ENCODE measurements around the gene KIAA1217. TPM values are rescaled to one million over a fixed set of nuclear protein-coding genes. Genes with fewer than 3 reads are reported as not detected.

Gene KIAA1217
- total and polyA plus RNA-seq, 9 of the 15 experiments (the other 6 are each of a cell fraction or from before 2014, with no cell fraction given), result 0.04 TPM; not detected in 8

DNA sequence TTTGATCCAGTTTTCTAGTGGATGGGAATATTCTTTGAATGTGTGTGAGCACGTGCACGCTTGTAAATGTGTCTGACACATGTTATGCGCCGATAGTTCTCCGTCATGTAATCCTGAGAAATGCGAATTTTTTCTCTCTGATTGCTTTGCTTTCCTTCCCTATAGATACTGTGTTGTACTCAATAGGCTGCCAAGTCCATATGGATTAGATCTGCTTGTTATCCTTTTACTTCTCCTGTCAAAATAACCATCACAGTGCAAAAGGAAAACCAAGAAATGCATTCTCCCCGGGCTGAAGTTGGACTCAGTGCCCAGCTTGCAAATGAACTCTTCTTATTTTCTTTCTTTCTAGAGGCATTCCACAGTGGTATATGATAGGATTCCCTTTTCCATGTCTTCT lies 131.9 kb downstream of the KIAA1217 start:
- ChIA-PET CTCF (ENCODE audit: low intra/inter-chr PET ratio) (no interaction called here), POLR2A (no interaction called here)
- no peak overlapping the region for H3K27ac ChIP-seq (ENCODE audit: extremely low read depth, low read depth, low read length)
- H3K4me2 ChIP-seq (ENCODE audit: insufficient read depth, low read length), result no peak overlapping the region
- H2AFZ ChIP-seq (ENCODE audit: low read depth, low read length), result no peak overlapping the region
- TF ChIP-seq ARID1B (IDR thresholded peaks at IDR 0.05), result no peak
- no peak for TF ChIP-seq CBX5 (IDR thresholded peaks at IDR 0.05; ENCODE audit: borderline replicate concordance, low read depth)
- no peak for TF ChIP-seq MYBL2 (IDR thresholded peaks at IDR 0.05; ENCODE audit: low read depth)
- TF ChIP-seq MYBL2 (CRISPR knock-in tag; IDR thresholded peaks at IDR 0.05; ENCODE audit: borderline replicate concordance), result no peak
- H3K9ac ChIP-seq (ENCODE audit: insufficient read depth in 1 of 2, low read depth in 2 of 2, low read length in 2 of 2), result no peak overlapping the region
- no peaks in the 10 kb centered on the region for H3K9me1 ChIP-seq (ENCODE audit: control insufficient read depth, insufficient read depth, low read length)
- 0% methylated on average over 7 of the region's 7 CpGs for WGBS (ENCODE audit: insufficient coverage, low coverage, missing lambda C conversion rate)
- no peaks in the 10 kb centered on the region for H3K27me3 ChIP-seq (ENCODE audit: control insufficient read depth in 2 of 2, insufficient read depth in 2 of 2, low read length in 2 of 2)
- H3K79me2 ChIP-seq (ENCODE audit: control insufficient read depth, insufficient read depth, low read length), result no peaks in the 10 kb centered on the region
- DNase-seq (ENCODE audit: extremely low read depth in 1 of 4, low spot score in 3 of 4), result no peak
- H3K4me1 ChIP-seq (replicated peaks in 1 of 2; ENCODE audit: control insufficient read depth in 2 of 2, insufficient read depth in 2 of 2, low read length in 2 of 2), result no peaks in the 10 kb centered on the region
- no peak for FAIRE-seq
- H3K36me3 ChIP-seq (ENCODE audit: control insufficient read depth, insufficient read depth, low read length), result no peaks in the 10 kb centered on the region
- BruUV-seq (replicated peaks), result no TSS peak
- in situ Hi-C loops (cut with MboI), result no loop called here
- ATAC-seq, result no peak
- no peaks in the 10 kb centered on the region for H3K9me3 ChIP-seq (replicated peaks; ENCODE audit: control insufficient read depth, insufficient read depth, low read depth, low read length)
- no peaks in the 10 kb centered on the region for H4K20me1 ChIP-seq (replicated peaks; ENCODE audit: control insufficient read depth, insufficient read depth, low read length)
- intact Hi-C loops (cut with micrococcal nuclease), result no loop called here
- H3K4me3 ChIP-seq, result no peak overlapping the region

DNA sequence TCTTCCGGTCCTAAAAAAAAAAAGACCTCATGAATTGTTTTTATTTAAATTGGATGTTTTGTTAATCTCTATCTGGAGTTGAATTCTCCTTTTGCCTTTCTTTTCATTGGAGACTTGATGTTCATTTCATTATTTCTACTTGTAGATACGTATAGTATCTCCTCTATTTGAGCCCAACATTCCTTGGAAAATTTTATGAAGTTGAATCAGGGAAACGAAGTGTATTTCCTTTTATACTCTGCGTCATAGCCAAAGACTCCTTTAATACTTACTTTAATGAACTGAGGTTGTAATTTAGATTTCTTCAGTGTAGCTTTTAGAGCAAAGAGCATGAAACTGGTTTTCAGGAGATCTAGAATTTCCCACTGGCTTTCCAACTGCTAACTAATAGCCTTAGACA lies 132.4 kb downstream of the KIAA1217 start:
- H3K4me1 ChIP-seq (replicated peaks in 1 of 2; ENCODE audit: control insufficient read depth in 2 of 2, insufficient read depth in 2 of 2, low read length in 2 of 2), result no peaks in the 10 kb centered on the region
- POLR2A ChIA-PET, result no interaction called here
- TF ChIP-seq ZNF584 (CRISPR knock-in tag; IDR thresholded peaks at IDR 0.05; ENCODE audit: low read depth) (no peak), FOXA1 (IDR thresholded peaks at IDR 0.05; ENCODE audit: borderline replicate concordance) (no peak), ZNF175 (CRISPR knock-in tag; IDR thresholded peaks at IDR 0.05; ENCODE audit: low read depth) (no peak), THRAP3 (IDR thresholded peaks at IDR 0.05; ENCODE audit: borderline replicate concordance) (no peak), ARID2 (IDR thresholded peaks at IDR 0.05) (no peak), CHCHD3 (CRISPR knock-in tag; IDR thresholded peaks at IDR 0.05) (no peak), CEBPG (CRISPR knock-in tag; IDR thresholded peaks at IDR 0.05) (no peak), CEBPG (tag; conservative IDR thresholded peaks at IDR 0.05 in 1 of 2, IDR thresholded peaks at IDR 0.05 in 1 of 2) (no peak), CREM (IDR thresholded peaks at IDR 0.05; ENCODE audit: low read depth) (no peak), MEIS2 (IDR thresholded peaks at IDR 0.05; ENCODE audit: partially characterized antibody) (no peak)
- TF ChIP-seq, protein P1, sequence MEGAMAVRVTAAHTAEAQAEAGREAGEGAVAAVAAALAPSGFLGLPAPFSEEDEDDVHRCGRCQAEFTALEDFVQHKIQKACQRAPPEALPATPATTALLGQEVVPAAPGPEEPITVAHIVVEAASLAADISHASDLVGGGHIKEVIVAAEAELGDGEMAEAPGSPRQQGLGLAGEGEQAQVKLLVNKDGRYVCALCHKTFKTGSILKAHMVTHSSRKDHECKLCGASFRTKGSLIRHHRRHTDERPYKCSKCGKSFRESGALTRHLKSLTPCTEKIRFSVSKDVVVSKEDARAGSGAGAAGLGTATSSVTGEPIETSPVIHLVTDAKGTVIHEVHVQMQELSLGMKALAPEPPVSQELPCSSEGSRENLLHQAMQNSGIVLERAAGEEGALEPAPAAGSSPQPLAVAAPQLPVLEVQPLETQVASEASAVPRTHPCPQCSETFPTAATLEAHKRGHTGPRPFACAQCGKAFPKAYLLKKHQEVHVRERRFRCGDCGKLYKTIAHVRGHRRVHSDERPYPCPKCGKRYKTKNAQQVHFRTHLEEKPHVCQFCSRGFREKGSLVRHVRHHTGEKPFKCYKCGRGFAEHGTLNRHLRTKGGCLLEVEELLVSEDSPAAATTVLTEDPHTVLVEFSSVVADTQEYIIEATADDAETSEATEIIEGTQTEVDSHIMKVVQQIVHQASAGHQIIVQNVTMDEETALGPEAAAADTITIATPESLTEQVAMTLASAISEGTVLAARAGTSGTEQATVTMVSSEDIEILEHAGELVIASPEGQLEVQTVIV (CRISPR knock-in tag; IDR thresholded peaks at IDR 0.05; ENCODE audit: borderline replicate concordance), result no peak
- FAIRE-seq, result no peak
- H2AFZ ChIP-seq (ENCODE audit: low read depth, low read length), result no peak overlapping the region
- H3K36me3 ChIP-seq (ENCODE audit: control insufficient read depth, insufficient read depth, low read length), result no peaks in the 10 kb centered on the region
- CTCF ChIA-PET (ENCODE audit: low intra/inter-chr PET ratio), result no interaction called here
- no peaks in the 10 kb centered on the region for H3K79me2 ChIP-seq (ENCODE audit: control insufficient read depth, insufficient read depth, low read length)
- no peak for DNase-seq (ENCODE audit: extremely low read depth in 1 of 4, low spot score in 3 of 4)
- no peak overlapping the region for H3K27ac ChIP-seq (ENCODE audit: extremely low read depth, low read depth, low read length)
- no TSS peak for BruUV-seq (replicated peaks)
- H3K9me1 ChIP-seq (ENCODE audit: control insufficient read depth, insufficient read depth, low read length), result no peaks in the 10 kb centered on the region
- no peak overlapping the region for H3K9ac ChIP-seq (ENCODE audit: insufficient read depth in 1 of 2, low read depth in 2 of 2, low read length in 2 of 2)
- 3% methylated on average over 4 of the region's 4 CpGs for WGBS (ENCODE audit: insufficient coverage, low coverage, missing lambda C conversion rate)
- no peak for ATAC-seq
- no peak overlapping the region for H3K4me2 ChIP-seq (ENCODE audit: insufficient read depth, low read length)
- intact Hi-C loops (cut with micrococcal nuclease), result no loop called here
- no peaks in the 10 kb centered on the region for H3K27me3 ChIP-seq (ENCODE audit: control insufficient read depth in 2 of 2, insufficient read depth in 2 of 2, low read length in 2 of 2)
- in situ Hi-C loops (cut with MboI), result no loop called here
- H3K9me3 ChIP-seq (replicated peaks; ENCODE audit: control insufficient read depth, insufficient read depth, low read depth, low read length), result no peaks in the 10 kb centered on the region
- no peak overlapping the region for H3K4me3 ChIP-seq
- H4K20me1 ChIP-seq (replicated peaks; ENCODE audit: control insufficient read depth, insufficient read depth, low read length), result no peaks in the 10 kb centered on the region
